SH-SY5Y (cell line): Measurements from ENCODE around the gene LRP2.

Experiments
- GATA2 ChIP-seq: IDR thresholded peaks from 2 replicates; pipeline ENCODE4 v1.6.1; 2011; ENCODE audit warnings: mild to moderate bottlenecking, low read depth, low read length
- GATA3 ChIP-seq: IDR thresholded peaks from 2 replicates; pipeline ENCODE4 v1.6.1; 2011; ENCODE audit warnings: low read depth, mild to moderate bottlenecking, low read length, moderate library complexity

The LRP2 gene

DNA sequence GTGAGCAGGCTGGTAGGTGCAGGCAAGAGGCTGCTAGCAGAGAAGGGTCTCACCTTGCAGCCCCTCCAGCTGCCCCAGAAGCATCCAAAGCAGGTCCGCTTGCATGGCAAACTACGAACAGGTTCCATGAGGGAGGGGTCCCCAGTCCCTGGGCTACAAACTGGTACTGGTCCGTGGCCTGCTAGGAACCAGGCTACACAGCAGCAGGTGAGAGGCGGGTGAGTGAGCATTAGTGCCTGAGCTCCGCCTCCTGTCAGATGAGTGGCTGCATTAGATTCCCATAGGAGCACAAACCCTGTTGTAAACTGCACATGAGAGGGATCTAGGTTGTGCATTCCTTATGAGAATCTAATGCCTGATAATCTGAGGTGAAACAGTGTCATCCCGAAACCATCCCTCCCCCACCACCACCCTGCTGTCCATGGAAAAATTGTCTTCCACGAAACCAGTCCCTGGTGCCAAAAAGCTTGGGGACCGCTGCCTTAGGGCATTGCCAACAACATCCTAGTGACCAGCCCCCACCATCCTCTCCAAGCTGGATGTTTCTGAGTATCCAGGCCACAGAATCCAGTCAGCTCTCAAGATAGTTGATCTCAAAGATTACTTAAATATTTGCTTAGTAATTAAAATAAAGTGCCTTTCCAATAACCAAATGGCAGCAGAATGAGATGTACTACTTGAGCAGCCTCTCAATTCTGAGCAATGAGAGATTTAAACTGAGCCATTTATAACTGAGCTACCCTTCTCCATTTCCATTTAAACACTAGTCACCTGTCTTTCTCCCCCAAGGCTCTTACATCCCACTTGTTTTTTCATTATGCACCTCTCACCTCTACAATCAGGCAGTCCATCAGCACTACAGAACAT, 32.4 kb downstream of the LRP2 start:
- TF ChIP-seq GATA2 = no peak
- TF ChIP-seq GATA3 = no peak

GRCh38 chr2:169328785-169329184, 33.5 kb downstream of the LRP2 start:
- no peak for TF ChIP-seq GATA2
- TF ChIP-seq GATA3 = no peak

GRCh38 chr2:169324581-169325260, 37.6 kb downstream of the LRP2 start:
- TF ChIP-seq GATA2 = no peak
- TF ChIP-seq GATA3 = no peak

DNA sequence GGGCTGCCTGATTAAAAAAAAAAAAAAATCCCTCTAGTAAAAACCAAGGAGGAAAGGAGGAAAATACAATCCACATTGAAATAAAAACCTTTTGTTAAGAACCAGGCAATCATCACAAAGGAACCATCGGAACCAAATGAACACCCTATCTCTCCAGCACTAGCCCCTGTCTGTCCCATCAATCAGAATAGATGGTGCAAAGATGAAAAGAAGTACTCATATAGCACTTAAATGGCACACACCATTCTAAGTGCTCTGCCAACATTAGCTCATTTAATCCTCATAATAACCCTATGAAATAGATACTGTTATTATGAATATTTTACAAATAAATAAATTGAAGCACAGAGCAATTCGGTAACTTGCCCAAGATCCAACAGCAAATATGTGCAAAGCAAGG, 38.5 kb downstream of the LRP2 start:
- TF ChIP-seq GATA3 (no peak), GATA2 (no peak)

DNA sequence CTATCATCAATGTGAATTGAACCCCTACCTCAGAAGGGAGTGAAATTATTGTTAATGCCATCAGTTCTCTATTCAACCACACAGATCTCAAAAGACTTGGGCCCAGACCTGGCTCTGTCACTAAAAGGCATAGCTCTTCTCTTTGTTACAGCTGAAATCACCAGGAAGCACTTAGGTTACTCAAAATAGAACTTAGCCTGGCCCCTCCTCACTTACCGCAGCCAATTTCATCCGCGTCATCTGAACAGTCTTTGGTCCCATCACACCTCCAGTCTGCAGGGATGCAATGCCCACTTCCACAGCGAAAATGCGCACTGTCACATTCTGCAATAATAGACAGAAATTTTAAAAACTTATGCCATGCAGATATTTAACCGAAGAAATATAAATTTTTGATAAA, 41.8 kb downstream of the LRP2 start:
- TF ChIP-seq GATA3 (no peak), GATA2 (no peak)

DNA sequence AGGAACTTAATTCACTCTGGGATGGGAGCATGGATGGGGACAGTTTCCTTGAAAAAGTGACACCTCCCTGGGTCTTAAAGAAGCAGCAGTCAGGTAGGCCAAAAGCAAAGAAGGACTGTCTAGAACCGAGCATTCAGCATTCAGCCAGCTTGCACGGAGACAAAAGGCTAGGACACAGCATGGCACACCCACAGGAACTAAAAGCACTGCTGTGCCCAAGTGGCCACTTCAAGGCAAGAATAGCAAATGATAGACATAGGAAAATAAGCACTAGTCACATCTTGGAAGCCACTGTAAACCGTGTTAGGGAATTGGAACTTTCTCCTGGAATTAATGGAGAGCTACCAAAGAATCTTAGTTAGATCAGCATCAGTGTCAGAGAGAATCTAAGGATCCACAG, 47.0 kb downstream of the LRP2 start:
- TF ChIP-seq GATA3 = no peak
- no peak for TF ChIP-seq GATA2

DNA sequence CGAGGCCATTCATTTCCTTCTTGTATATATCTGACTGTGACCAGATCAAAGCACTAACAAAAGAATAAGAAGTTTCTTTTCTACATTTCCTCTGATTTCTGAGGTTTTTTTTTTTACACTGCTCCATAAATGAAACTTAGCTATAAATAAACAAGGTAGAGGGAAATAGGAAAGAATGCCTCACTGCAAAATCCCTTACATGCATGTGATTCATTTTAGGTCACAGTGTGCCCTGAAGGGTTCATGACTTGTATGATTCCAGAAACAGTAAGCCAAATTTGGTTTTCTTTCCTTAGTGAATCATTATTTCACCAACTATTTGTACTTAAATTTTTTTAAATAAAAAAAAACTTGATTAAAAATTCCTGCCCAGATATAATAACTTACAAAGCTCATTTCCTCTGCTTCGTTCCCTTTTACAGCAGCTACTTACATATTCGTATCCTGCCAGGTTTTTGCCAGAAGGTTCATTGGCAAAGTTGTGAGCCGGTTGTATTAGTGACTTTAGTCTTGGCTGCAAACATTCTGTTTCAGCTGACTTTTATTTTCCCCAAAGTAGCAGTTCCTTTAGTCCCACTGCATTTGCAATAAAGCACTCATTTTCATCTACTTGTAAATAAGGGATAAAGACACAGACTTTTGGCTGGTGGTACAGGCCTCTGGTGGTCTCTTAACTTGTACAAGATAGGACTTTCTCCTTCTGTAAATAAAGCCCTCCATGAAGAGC, 58.6 kb downstream of the LRP2 start:
- TF ChIP-seq GATA2 (no peak), GATA3 (no peak)

- TF ChIP-seq GATA3 = no peak
- no peak for TF ChIP-seq GATA2
Measured at GRCh38 chr2:169302364-169302763, 60.0 kb downstream of the LRP2 start.

DNA sequence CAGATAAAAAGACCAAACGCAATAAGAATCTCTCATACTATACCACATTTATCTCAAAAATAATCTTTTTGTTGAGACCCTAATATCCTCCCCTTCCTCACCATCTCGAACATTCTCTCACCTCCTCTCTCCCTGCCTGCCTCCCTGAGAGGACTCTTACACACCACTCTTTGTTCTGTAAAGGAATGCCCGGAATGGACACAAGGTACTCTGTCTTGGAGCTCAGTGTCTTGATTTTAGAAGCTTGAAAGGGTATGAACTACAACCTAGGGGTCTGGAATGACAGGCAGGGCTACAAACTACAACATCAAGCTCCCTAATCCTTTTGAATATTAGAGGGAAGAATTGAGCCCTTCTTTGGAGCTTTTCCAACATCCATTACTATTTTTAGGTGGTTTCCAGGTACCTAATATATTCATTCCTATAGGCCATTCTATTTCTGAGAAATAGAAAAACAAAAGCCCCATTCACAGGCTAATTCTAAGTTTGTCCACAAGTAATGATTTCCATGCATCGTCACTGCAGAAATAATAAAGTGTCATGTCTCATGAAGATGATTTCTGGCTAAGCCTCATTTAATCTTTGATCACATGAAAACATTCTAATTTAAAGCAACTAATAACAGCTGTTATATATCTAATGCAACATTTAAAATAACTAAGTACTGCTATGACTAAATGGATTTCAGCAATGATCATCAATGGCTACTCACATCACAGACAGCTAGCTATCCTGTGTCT, 60.6 kb downstream of the LRP2 start:
- TF ChIP-seq GATA2 (no peak), GATA3 (no peak)

- TF ChIP-seq GATA3 (no peak), GATA2 (no peak)
Measured at GRCh38 chr2:169300636-169301530, 61.5 kb downstream of the LRP2 start.

DNA sequence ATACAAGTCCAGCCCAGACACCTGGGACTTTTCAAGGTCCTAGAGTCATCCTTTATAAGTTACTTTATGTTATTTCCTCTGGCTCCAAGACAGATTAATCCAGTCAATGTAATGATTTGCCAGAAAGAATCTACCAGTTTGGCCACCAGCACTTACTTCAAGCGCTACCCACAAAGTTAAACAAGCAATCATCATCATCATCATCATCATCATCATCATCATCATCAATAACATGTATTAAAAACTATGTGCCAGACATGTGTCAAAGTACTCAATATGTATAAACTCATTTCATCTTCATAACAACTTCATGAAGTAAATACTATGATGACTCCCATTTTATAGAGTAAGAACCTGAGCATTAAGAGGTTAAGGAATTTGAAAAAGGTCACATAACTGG, 64.3 kb downstream of the LRP2 start:
- TF ChIP-seq GATA2 = no peak
- no peak for TF ChIP-seq GATA3

GRCh38 chr2:169294001-169294675, 68.2 kb downstream of the LRP2 start:
- TF ChIP-seq GATA3 = no peak
- no peak for TF ChIP-seq GATA2
